ENCODE results near the gene NPC1L1. TPM values are rescaled to one million over a fixed set of nuclear protein-coding genes. Genes with fewer than 3 reads are reported as not detected.

NPC1L1 gene
- total and polyA plus RNA-seq, 2 donors from 2014 or later, result 0.88 to 2.4 TPM

GRCh38 chr7:44524811-44525388 is 16.2 kb downstream of the NPC1L1 start:
- H3K4me1 ChIP-seq (ENCODE audit: control insufficient read depth in 2 of 3, insufficient read depth in 2 of 3, low read depth in 1 of 3, low read length in 3 of 3), result no peaks in the 10 kb centered on the region
- FAIRE-seq, result no peak
- DNase-seq, result no peak

GRCh38 chr7:44522315-44522714 is 18.8 kb downstream of the NPC1L1 start:
- no peak for FAIRE-seq
- no peak for TF ChIP-seq CTCF (IDR thresholded peaks at IDR 0.05; ENCODE audit: borderline replicate concordance, extremely low read depth, insufficient read depth)
- Histone ChIP-seq H3K9ac (ENCODE audit: low read length in 3 of 3) (no peak overlapping the region), H3K4me1 (ENCODE audit: control insufficient read depth in 2 of 3, insufficient read depth in 2 of 3, low read depth in 1 of 3, low read length in 3 of 3) (no peaks in the 10 kb centered on the region), H3K9me3 (ENCODE audit: control insufficient read depth in 2 of 3, insufficient read depth in 1 of 3, low read length in 3 of 3) (no peaks in the 10 kb centered on the region), H3K27me3 (ENCODE audit: control insufficient read depth, insufficient read depth, low read length) (no peaks in the 10 kb centered on the region), H3K27ac (ENCODE audit: low read depth in 2 of 2, low read length in 2 of 2) (no peak overlapping the region), H3K4me3 (ENCODE audit: low read length in 3 of 3) (no peak overlapping the region), H3K36me3 (ENCODE audit: control insufficient read depth in 2 of 3, insufficient read depth in 3 of 3, low read length in 3 of 3) (no peaks in the 10 kb centered on the region)
- no peak for DNase-seq
- intact Hi-C loops (cut with DNase I), result no loop called here

More at GRCh38 chr7:44524811-44525388, 16.2 kb downstream of the NPC1L1 start:
- Histone ChIP-seq H3K27ac (ENCODE audit: low read depth in 2 of 2, low read length in 2 of 2) (no peak overlapping the region), H3K36me3 (ENCODE audit: control insufficient read depth in 2 of 3, insufficient read depth in 3 of 3, low read length in 3 of 3) (no peaks in the 10 kb centered on the region), H3K9me3 (ENCODE audit: control insufficient read depth in 2 of 3, insufficient read depth in 1 of 3, low read length in 3 of 3) (no peaks in the 10 kb centered on the region), H3K9ac (ENCODE audit: low read length in 3 of 3) (no peak overlapping the region), H3K4me3 (ENCODE audit: low read length in 3 of 3) (no peak overlapping the region), H3K27me3 (ENCODE audit: control insufficient read depth, insufficient read depth, low read length) (no peaks in the 10 kb centered on the region)
- TF ChIP-seq CTCF (IDR thresholded peaks at IDR 0.05; ENCODE audit: borderline replicate concordance, extremely low read depth, insufficient read depth), result no peak
- intact Hi-C loops (cut with DNase I), result no loop called here

DNA sequence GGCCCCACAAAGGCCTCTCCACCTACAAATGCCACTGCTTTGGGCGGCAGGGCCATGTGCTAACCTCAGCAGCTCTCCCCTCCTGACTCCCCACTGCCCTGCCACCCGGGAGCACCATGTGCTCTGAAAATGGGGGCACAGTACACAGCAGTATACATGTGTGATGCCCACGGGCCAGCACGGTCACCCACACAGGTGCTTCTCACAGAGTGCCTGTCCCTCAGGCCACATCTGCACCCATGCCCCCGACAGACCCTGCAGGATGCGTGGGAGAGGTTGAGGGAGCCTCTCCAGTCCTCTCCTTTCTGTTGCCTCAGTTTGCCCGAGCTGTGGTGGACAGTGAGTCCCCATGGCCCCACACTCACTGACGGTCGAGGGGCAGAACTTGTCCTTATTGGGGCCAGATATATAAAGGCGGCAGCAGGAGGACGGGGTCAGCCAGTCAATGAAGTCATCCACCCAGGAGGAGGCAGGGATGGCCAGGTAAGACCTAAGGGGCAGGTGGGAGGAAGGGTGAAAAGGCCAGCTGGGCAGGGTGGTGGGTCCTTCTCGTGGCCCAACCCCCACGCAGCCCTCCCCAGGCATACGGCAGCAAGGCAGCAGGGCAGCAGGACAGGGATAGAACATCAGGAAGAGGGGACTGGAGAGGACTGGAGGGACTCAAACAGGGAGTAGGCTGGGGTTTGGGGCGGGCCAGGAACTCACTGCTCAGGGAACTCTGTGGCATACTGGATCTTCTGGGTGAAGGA is 19.6 kb downstream of the NPC1L1 start:
- DNase-seq (no peak), FAIRE-seq (no peak)
- Histone ChIP-seq H3K36me3 (ENCODE audit: control insufficient read depth in 2 of 3, insufficient read depth in 3 of 3, low read length in 3 of 3) (no peaks in the 10 kb centered on the region), H3K4me3 (ENCODE audit: low read length in 3 of 3) (no peak overlapping the region), H3K9ac (ENCODE audit: low read length in 3 of 3) (no peak overlapping the region), H3K27me3 (ENCODE audit: control insufficient read depth, insufficient read depth, low read length) (no peaks in the 10 kb centered on the region), H3K4me1 (ENCODE audit: control insufficient read depth in 2 of 3, insufficient read depth in 2 of 3, low read depth in 1 of 3, low read length in 3 of 3) (no peaks in the 10 kb centered on the region), H3K9me3 (ENCODE audit: control insufficient read depth in 2 of 3, insufficient read depth in 1 of 3, low read length in 3 of 3) (no peaks in the 10 kb centered on the region), H3K27ac (ENCODE audit: low read depth in 2 of 2, low read length in 2 of 2) (no peak overlapping the region)
- TF ChIP-seq CTCF (IDR thresholded peaks at IDR 0.05; ENCODE audit: borderline replicate concordance, extremely low read depth, insufficient read depth), result no peak
- intact Hi-C loops (cut with DNase I), result no loop called here
